K562 (cell line): Measurements from ENCODE around the gene PLCD1. TPM values are rescaled to one million over a fixed set of nuclear protein-coding genes. Genes with fewer than 3 reads are reported as not detected.
A peak's percentile ranks its signal among the peaks of the same experiment; 100 is the strongest.

ENCODE experiments used
- ATF4 ChIP-seq: fragments of 450-650 bp; formaldehyde crosslinking; IDR thresholded peaks from 2 replicates; pipeline ENCODE4 v1.4.0; 2022; ENCODE audit warnings: mild to moderate bottlenecking, moderate library complexity
- CC2D1A ChIP-seq: fragments of 450-650 bp; IDR thresholded peaks from 2 replicates; pipeline ENCODE4 v1.6.1; 2017; ENCODE audit warnings: mild to moderate bottlenecking
- CTBP1 ChIP-seq: fragments of 450-650 bp; IDR thresholded peaks from 2 replicates; pipeline ENCODE4 v1.6.1; 2016; ENCODE audit warnings: borderline replicate concordance
- ELK1 ChIP-seq: sonication (generic); formaldehyde crosslinking; IDR thresholded peaks from 2 replicates; pipeline ENCODE4 v1.8.1; 2022; ENCODE audit warnings: missing genetic modification reagents
- FOXK1 ChIP-seq: sonication (generic); formaldehyde crosslinking; IDR thresholded peaks from 2 replicates; pipeline ENCODE4 v1.8.0; 2022; ENCODE audit warnings: missing genetic modification reagents, mild to moderate bottlenecking, borderline replicate concordance
- FOXP1 ChIP-seq: sonication (generic); formaldehyde crosslinking; IDR thresholded peaks from 2 replicates; pipeline ENCODE4 v1.8.0; 2022; ENCODE audit warnings: mild to moderate bottlenecking, missing genetic modification reagents
- GABPB2 ChIP-seq: fragments of 250-450 bp; sonication (Bioruptor Pico); conservative IDR thresholded peaks from 2 replicates; pipeline ENCODE4 v1.5.1; 2021; ENCODE audit warnings: mild to moderate bottlenecking
- GATA2 ChIP-seq: sonication (generic); formaldehyde crosslinking; IDR thresholded peaks from 2 replicates; pipeline ENCODE4 v1.4.0; 2020; ENCODE audit warnings: mild to moderate bottlenecking, missing genetic modification reagents
- MAX ChIP-seq: sonication (generic); formaldehyde crosslinking; IDR thresholded peaks from 2 replicates; pipeline ENCODE4 v1.9.0; 2022; ENCODE audit warnings: mild to moderate bottlenecking, missing genetic modification reagents
- NELFE ChIP-seq: IDR thresholded peaks from 2 replicates; pipeline ENCODE4 v1.6.1; 2011; ENCODE audit warnings: mild to moderate bottlenecking; ENCODE audit not compliant: insufficient read depth, insufficient read length
- NFIX ChIP-seq: fragments of 250-450 bp; sonication (Bioruptor Pico); IDR thresholded peaks from 2 replicates; pipeline ENCODE4 v1.4.0; 2020; ENCODE audit warnings: low read depth, mild to moderate bottlenecking, moderate library complexity
- NUFIP1 ChIP-seq: fragments of 450-650 bp; IDR thresholded peaks from 2 replicates; pipeline ENCODE4 v1.6.1; 2018; ENCODE audit not compliant: partially characterized antibody
- OTX1 ChIP-seq: fragments of 450-650 bp; formaldehyde crosslinking; IDR thresholded peaks from 2 replicates; pipeline ENCODE4 v1.4.0; 2022; ENCODE audit warnings: mild to moderate bottlenecking
- PHB2 ChIP-seq: fragments of 450-650 bp; IDR thresholded peaks from 2 replicates; pipeline ENCODE4 v1.6.1; 2017; ENCODE audit warnings: low read depth
- PHF21A ChIP-seq: fragments of 450-650 bp; IDR thresholded peaks from 2 replicates; pipeline ENCODE4 v1.6.1; 2017; ENCODE audit warnings: low read depth, borderline replicate concordance
- RFX5 ChIP-seq: IDR thresholded peaks from 2 replicates; pipeline ENCODE4 v1.6.1; 2011; ENCODE audit warnings: low read depth, mild to moderate bottlenecking, improper control_type of control experiment, low read length
- SRSF9 ChIP-seq: fragments of 200-400 bp; formaldehyde crosslinking; IDR thresholded peaks from 2 replicates; pipeline ENCODE4 v1.6.1; 2017; ENCODE audit warnings: low read depth, low read length, borderline replicate concordance
- TAF9B ChIP-seq: fragments of 450-650 bp; IDR thresholded peaks from 2 replicates; pipeline ENCODE4 v1.6.1; 2018; ENCODE audit warnings: mild to moderate bottlenecking; ENCODE audit not compliant: partially characterized antibody
- TAL1 ChIP-seq: fragments of 450-650 bp; IDR thresholded peaks from 2 replicates; pipeline ENCODE4 v1.6.1; 2016; ENCODE audit warnings: mild to moderate bottlenecking
- TSC22D4 ChIP-seq: fragments of 450-650 bp; IDR thresholded peaks from 2 replicates; pipeline ENCODE4 v1.6.1; 2016; ENCODE audit warnings: missing genetic modification characterization, missing biosample characterization, control low read depth
- USF2 ChIP-seq: sonication (generic); formaldehyde crosslinking; IDR thresholded peaks from 2 replicates; pipeline ENCODE4 v1.5.0; 2020; ENCODE audit warnings: missing genetic modification reagents
- ZBTB12 ChIP-seq: fragments of 250-450 bp; sonication (Bioruptor Pico); IDR thresholded peaks from 2 replicates; pipeline ENCODE4 v1.4.0; 2020
- ZBTB7A ChIP-seq: IDR thresholded peaks from 2 replicates; pipeline ENCODE4 v1.6.1; 2011; ENCODE audit warnings: low read depth, mild to moderate bottlenecking, low read length, moderate library complexity, borderline replicate concordance; ENCODE audit not compliant: control insufficient read depth
- ZC3H4 ChIP-seq: sonication (generic); formaldehyde crosslinking; IDR thresholded peaks from 2 replicates; pipeline ENCODE4 v1.9.0; 2021; ENCODE audit warnings: missing genetic modification reagents, borderline replicate concordance
- ZFPM2 ChIP-seq: fragments of 250-450 bp; sonication (Bioruptor Pico); IDR thresholded peaks from 2 replicates; pipeline ENCODE4 v1.5.1; 2022; ENCODE audit warnings: mild to moderate bottlenecking
- polyA plus RNA-seq, 8 experiments: library from polyadenylated mRNA; depleted of rRNA in 4 of 8; stranded (reverse) in 5 of 8; unstranded in 3 of 8; fragments of >200 nt; fragmentation: Nextera tagmentation in 2 of 8; fragmentation: Illumina TruSeq in 1 of 8; extraction: Ambion mirVana in 2 of 8; extraction: Trizol in 1 of 8; gene quantifications; 2 replicates each; pipeline versions ENCODE4 v1.2.1 to v1.2.3, GENCODE V29; 2011 to 2014; ENCODE audit warnings: inconsistent platforms in 1 of 8, missing spikeins in 1 of 8
- total RNA-seq, 7 experiments: library from RNA; depleted of rRNA in 6 of 7; stranded (reverse); fragments of >200 nt in 6 of 7; fragmentation: Illumina TruSeq in 2 of 7; extraction: Trizol in 2 of 7; gene quantifications; 2 replicates each; pipeline versions ENCODE4 v1.2.1 to v1.2.3, GENCODE V29; 2011 to 2021; ENCODE audit warnings: low replicate concordance in 1 of 7

PLCD1 gene
- total and polyA plus RNA-seq, 9 of the 15 experiments (the other 6 are each of a cell fraction or from before 2014, with no cell fraction given): 5.4 to 209 (median 116) TPM

GRCh38 chr3:38004415-38005075 is 24.9 kb downstream of the PLCD1 start (continued):
- TF ChIP-seq FOXK1: no peak
- TF ChIP-seq PHB2: no peak
- no peak for TF ChIP-seq SRSF9
- TF ChIP-seq USF2 (CRISPR knock-in tag): peak; percentile 58
- TF ChIP-seq CC2D1A: peak; percentile 41; the same call in 1 of the 2 replicates
- TF ChIP-seq NELFE: no peak
- no peak for TF ChIP-seq ZBTB12 (CRISPR knock-in tag)
- no peak for TF ChIP-seq TAL1
- no peak for TF ChIP-seq ZFPM2 (CRISPR knock-in tag)
- no peak for TF ChIP-seq PHF21A
- 0 out of 2 replicates have a peak, but pooled peaks have one; percentile 84 for TF ChIP-seq ELK1
- TF ChIP-seq TSC22D4 (tag): no peak
- TF ChIP-seq GABPB2 (CRISPR knock-in tag): no peak
- peak; percentile 41; the same call in 1 of the 2 replicates for TF ChIP-seq MAX (CRISPR knock-in tag)
- no peak for TF ChIP-seq NFIX
- TF ChIP-seq TAF9B: no peak
- peak; percentile 60; the same call in 1 of the 2 replicates for TF ChIP-seq CTBP1
- TF ChIP-seq ZC3H4: no peak
- no peak for TF ChIP-seq ZBTB7A
- peak; percentile 81; the same call in 1 of the 2 replicates for TF ChIP-seq FOXP1 (CRISPR knock-in tag)
- TF ChIP-seq GATA2 (CRISPR knock-in tag): peak; percentile 50
- no peak for TF ChIP-seq ATF4 (CRISPR knock-in tag)
- TF ChIP-seq OTX1: 0 out of 2 replicates have a peak, but pooled peaks have one; percentile 43
- TF ChIP-seq NUFIP1: no peak
- no peak for TF ChIP-seq RFX5
- TF ChIP-seq, all 486 proteins: peak for 42
